Measurements from ENCODE around the gene CD70.
"Not testable (repeated sequence)": the region's sequence is repeated elsewhere in the genome, so short reads cannot be mapped to it uniquely, and the experiment has no call there.

Gene CD70

DNA sequence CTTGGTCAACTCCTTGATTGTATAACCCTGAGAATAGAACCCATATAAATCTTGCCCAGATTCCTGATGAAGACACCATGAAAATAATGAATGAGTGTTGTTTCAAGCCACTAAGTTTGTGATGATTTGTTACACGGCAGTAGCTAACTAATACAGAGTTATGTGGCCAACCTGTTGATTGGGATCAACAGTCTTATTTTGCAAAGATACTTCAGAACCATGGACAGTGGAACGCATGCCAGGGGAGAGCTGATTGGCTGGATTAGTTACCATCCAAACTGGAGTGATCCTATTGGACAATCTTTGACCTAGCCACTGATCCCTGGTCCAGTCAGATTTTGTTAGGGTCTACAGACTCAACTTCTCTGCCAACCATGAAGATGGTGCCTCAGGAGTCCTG is 26.6 kb downstream of the CD70 start:
- Histone ChIP-seq H3K4me3 (ENCODE audit: low read length, poor library complexity, severe bottlenecking) (no peak overlapping the region), H3K4me1 (ENCODE audit: insufficient read depth, low read length, poor library complexity, severe bottlenecking) (no peaks in the 10 kb centered on the region), H3K4me2 (ENCODE audit: low read depth, low read length, poor library complexity, severe bottlenecking) (no peak overlapping the region), H3K9me3 (ENCODE audit: insufficient read depth, low read depth, low read length) (no peaks in the 10 kb centered on the region; the same call in 1 of the 2 replicates), H3K36me3 (ENCODE audit: insufficient read depth, low read length) (no peaks in the 10 kb centered on the region), H3F3A (ENCODE audit: low read depth) (no peaks in the 10 kb centered on the region), H3K27me3 (ENCODE audit: insufficient read depth, low read length, poor library complexity, severe bottlenecking) (no peaks in the 10 kb centered on the region), H3K9ac (ENCODE audit: low read depth, low read length, poor library complexity, severe bottlenecking) (no peak overlapping the region), H2AFZ (ENCODE audit: low read length) (no peak overlapping the region), H3K79me2 (ENCODE audit: insufficient read depth, low read length) (no peaks in the 10 kb centered on the region), H4K20me1 (ENCODE audit: insufficient read depth, low read length, poor library complexity, severe bottlenecking) (no peaks in the 10 kb centered on the region), H3K9me2 (replicated peaks; ENCODE audit: low read depth, low read length) (no peaks in the 10 kb centered on the region)
- no peak for TF ChIP-seq EZH2phosphoT487 (IDR thresholded peaks at IDR 0.05; ENCODE audit: borderline replicate concordance)
- TF ChIP-seq, protein P1, sequence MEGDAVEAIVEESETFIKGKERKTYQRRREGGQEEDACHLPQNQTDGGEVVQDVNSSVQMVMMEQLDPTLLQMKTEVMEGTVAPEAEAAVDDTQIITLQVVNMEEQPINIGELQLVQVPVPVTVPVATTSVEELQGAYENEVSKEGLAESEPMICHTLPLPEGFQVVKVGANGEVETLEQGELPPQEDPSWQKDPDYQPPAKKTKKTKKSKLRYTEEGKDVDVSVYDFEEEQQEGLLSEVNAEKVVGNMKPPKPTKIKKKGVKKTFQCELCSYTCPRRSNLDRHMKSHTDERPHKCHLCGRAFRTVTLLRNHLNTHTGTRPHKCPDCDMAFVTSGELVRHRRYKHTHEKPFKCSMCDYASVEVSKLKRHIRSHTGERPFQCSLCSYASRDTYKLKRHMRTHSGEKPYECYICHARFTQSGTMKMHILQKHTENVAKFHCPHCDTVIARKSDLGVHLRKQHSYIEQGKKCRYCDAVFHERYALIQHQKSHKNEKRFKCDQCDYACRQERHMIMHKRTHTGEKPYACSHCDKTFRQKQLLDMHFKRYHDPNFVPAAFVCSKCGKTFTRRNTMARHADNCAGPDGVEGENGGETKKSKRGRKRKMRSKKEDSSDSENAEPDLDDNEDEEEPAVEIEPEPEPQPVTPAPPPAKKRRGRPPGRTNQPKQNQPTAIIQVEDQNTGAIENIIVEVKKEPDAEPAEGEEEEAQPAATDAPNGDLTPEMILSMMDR (conservative IDR thresholded peaks at IDR 0.05; ENCODE audit: low read length), result no peak

GRCh38 chr19:6562437-6562836 is 28.5 kb downstream of the CD70 start:
- H3K36me3 ChIP-seq (ENCODE audit: insufficient read depth, low read length); H4K20me1 ChIP-seq (ENCODE audit: insufficient read depth, low read length, poor library complexity, severe bottlenecking); H3K9me2 ChIP-seq (replicated peaks; ENCODE audit: low read depth, low read length); H3K4me2 ChIP-seq (ENCODE audit: low read depth, low read length, poor library complexity, severe bottlenecking); H3K27me3 ChIP-seq (ENCODE audit: insufficient read depth, low read length, poor library complexity, severe bottlenecking); H3K4me3 ChIP-seq (ENCODE audit: low read length, poor library complexity, severe bottlenecking); H3K4me1 ChIP-seq (ENCODE audit: insufficient read depth, low read length, poor library complexity, severe bottlenecking); H3K9ac ChIP-seq (ENCODE audit: low read depth, low read length, poor library complexity, severe bottlenecking); H3K79me2 ChIP-seq (ENCODE audit: insufficient read depth, low read length); H2AFZ ChIP-seq (ENCODE audit: low read length); H3K9me3 ChIP-seq (ENCODE audit: insufficient read depth, low read depth, low read length); H3F3A ChIP-seq (ENCODE audit: low read depth): not testable (repeated sequence)

GRCh38 chr19:6556480-6557195 is 34.3 kb downstream of the CD70 start:
- H3K9me3 ChIP-seq (ENCODE audit: insufficient read depth, low read depth, low read length), result no peaks in the 10 kb centered on the region
- no peaks in the 10 kb centered on the region for H3K27me3 ChIP-seq (ENCODE audit: insufficient read depth, low read length, poor library complexity, severe bottlenecking)
- no peaks in the 10 kb centered on the region for H3F3A ChIP-seq (ENCODE audit: low read depth)
- no peak overlapping the region for H3K4me2 ChIP-seq (ENCODE audit: low read depth, low read length, poor library complexity, severe bottlenecking)
- no peaks in the 10 kb centered on the region for H3K36me3 ChIP-seq (ENCODE audit: insufficient read depth, low read length)
- no peak overlapping the region for H2AFZ ChIP-seq (ENCODE audit: low read length)
- H3K4me3 ChIP-seq (ENCODE audit: low read length, poor library complexity, severe bottlenecking), result no peak overlapping the region
- H3K9ac ChIP-seq (ENCODE audit: low read depth, low read length, poor library complexity, severe bottlenecking), result no peak overlapping the region
- H3K79me2 ChIP-seq (ENCODE audit: insufficient read depth, low read length), result no peaks in the 10 kb centered on the region
- H4K20me1 ChIP-seq (ENCODE audit: insufficient read depth, low read length, poor library complexity, severe bottlenecking), result no peaks in the 10 kb centered on the region
- H3K4me1 ChIP-seq (ENCODE audit: insufficient read depth, low read length, poor library complexity, severe bottlenecking), result peaks cover 4% of the 10 kb centered on the region
- no peak for TF ChIP-seq EZH2phosphoT487 (IDR thresholded peaks at IDR 0.05; ENCODE audit: borderline replicate concordance)
- TF ChIP-seq, protein P1 (conservative IDR thresholded peaks at IDR 0.05; ENCODE audit: low read length), result no peak
- no peaks in the 10 kb centered on the region for H3K9me2 ChIP-seq (replicated peaks; ENCODE audit: low read depth, low read length)

DNA sequence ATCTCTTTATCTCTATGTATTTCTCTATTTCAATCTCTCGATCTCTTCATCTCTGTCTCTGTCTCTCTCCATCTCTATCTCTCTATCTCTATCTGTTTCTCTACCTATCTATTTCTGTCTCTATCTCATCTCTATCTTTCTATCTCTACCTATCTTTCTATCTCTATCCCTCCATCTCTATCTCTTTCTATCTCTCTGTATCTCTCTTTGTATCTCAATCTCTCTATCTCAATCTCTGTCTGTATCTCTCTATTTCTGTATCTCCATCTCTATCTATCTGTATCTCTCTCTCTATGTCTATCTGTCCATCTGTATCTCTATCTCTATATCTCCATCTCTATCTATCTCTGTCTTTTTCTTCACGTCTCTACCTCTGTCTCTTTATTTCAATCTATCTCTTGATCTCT is 34.9 kb downstream of the CD70 start:
- TF ChIP-seq, protein P1 (conservative IDR thresholded peaks at IDR 0.05; ENCODE audit: low read length), result no peak
- TF ChIP-seq EZH2phosphoT487 (IDR thresholded peaks at IDR 0.05; ENCODE audit: borderline replicate concordance), result no peak
- Histone ChIP-seq H3K36me3 (ENCODE audit: insufficient read depth, low read length) (no peaks in the 10 kb centered on the region), H3K4me3 (ENCODE audit: low read length, poor library complexity, severe bottlenecking) (no peak overlapping the region), H2AFZ (ENCODE audit: low read length) (no peak overlapping the region), H3K4me2 (ENCODE audit: low read depth, low read length, poor library complexity, severe bottlenecking) (no peak overlapping the region), H3K4me1 (ENCODE audit: insufficient read depth, low read length, poor library complexity, severe bottlenecking) (peaks cover 4% of the 10 kb centered on the region), H3F3A (ENCODE audit: low read depth) (no peaks in the 10 kb centered on the region), H3K9ac (ENCODE audit: low read depth, low read length, poor library complexity, severe bottlenecking) (no peak overlapping the region), H3K9me3 (ENCODE audit: insufficient read depth, low read depth, low read length) (no peaks in the 10 kb centered on the region), H4K20me1 (ENCODE audit: insufficient read depth, low read length, poor library complexity, severe bottlenecking) (no peaks in the 10 kb centered on the region), H3K27me3 (ENCODE audit: insufficient read depth, low read length, poor library complexity, severe bottlenecking) (no peaks in the 10 kb centered on the region), H3K79me2 (ENCODE audit: insufficient read depth, low read length) (no peaks in the 10 kb centered on the region), H3K9me2 (replicated peaks; ENCODE audit: low read depth, low read length) (no peaks in the 10 kb centered on the region)
